Bronchial epithelial cell (primary cell): ENCODE measurements around the gene FAIM2. TPM values are rescaled to one million over a fixed set of nuclear protein-coding genes. Genes with fewer than 3 reads are reported as not detected.
A peak's percentile ranks its signal among the peaks of the same experiment; 100 is the strongest.

Experiments
- DNase-seq: peaks from one replicate; pipeline ENCODE4 v3.0.0-alpha.2; 2010; ENCODE audit warnings: low read depth
- FAIRE-seq: peaks from 2 replicates; lab custom pipeline; 2011; peaks lifted over from hg19 to GRCh38; lab: Jason Lieb, UNC
- H3K27me3 ChIP-seq: 2 replicates; pipeline ENCODE4 v1.5.1; 2011; ENCODE audit warnings: low read length; ENCODE audit not compliant: control insufficient read depth, insufficient read depth
- H3K36me3 ChIP-seq: 2 replicates; pipeline ENCODE4 v1.5.1; 2011; ENCODE audit warnings: low read length; ENCODE audit not compliant: control insufficient read depth, insufficient read depth
- H3K4me3 ChIP-seq: 2 replicates; pipeline ENCODE4 v1.5.1; 2011; ENCODE audit warnings: mild to moderate bottlenecking, low read depth, low read length, control low read depth
- CTCF ChIP-seq: IDR thresholded peaks from 2 replicates; pipeline ENCODE4 v1.5.1; 2011; ENCODE audit warnings: mild to moderate bottlenecking, moderate library complexity, low read length, control low read depth, inconsistent platforms; ENCODE audit not compliant: insufficient read depth, severe bottlenecking
- total RNA-seq: library from RNA; depleted of rRNA; stranded (reverse); fragments of >200 nt; gene quantifications from 2 replicates; pipeline ENCODE4 v1.2.1, GENCODE V29; 2014

FAIM2 gene
- total RNA-seq, 1 donor from 2014 or later = 0.53 TPM

- no peak for TF ChIP-seq CTCF
- DNase-seq (peak; percentile 26), FAIRE-seq (no peak)
These were observed 35.9 kb downstream of the FAIM2 start for GRCh38 chr12:49867570-49868341.

GRCh38 chr12:49866859-49867569 is 36.7 kb downstream of the FAIM2 start:
- H3K27me3 ChIP-seq = no peaks in the 10 kb centered on the region
- TF ChIP-seq CTCF = peak; percentile 98
- H3K36me3 ChIP-seq = no peaks in the 10 kb centered on the region
- FAIRE-seq (no peak), DNase-seq (peak; percentile 46)
- no peak overlapping the region for H3K4me3 ChIP-seq

More at GRCh38 chr12:49867570-49868341, 35.9 kb downstream of the FAIM2 start:
- H3K4me3 ChIP-seq = no peak overlapping the region
- H3K27me3 ChIP-seq = no peaks in the 10 kb centered on the region
- no peaks in the 10 kb centered on the region for H3K36me3 ChIP-seq

- TF ChIP-seq CTCF = no peak
- FAIRE-seq = no peak
These were observed 37.9 kb downstream of the FAIM2 start for GRCh38 chr12:49865782-49866135.

GRCh38 chr12:49865109-49865781 is 38.5 kb downstream of the FAIM2 start:
- no peaks in the 10 kb centered on the region for H3K36me3 ChIP-seq
- H3K27me3 ChIP-seq = no peaks in the 10 kb centered on the region
- no peak overlapping the region for H3K4me3 ChIP-seq
- no peak for DNase-seq
- FAIRE-seq = no peak
- TF ChIP-seq CTCF = no peak

More at GRCh38 chr12:49865782-49866135, 37.9 kb downstream of the FAIM2 start:
- Histone ChIP-seq H3K4me3 (no peak overlapping the region), H3K36me3 (no peaks in the 10 kb centered on the region), H3K27me3 (no peaks in the 10 kb centered on the region)
- DNase-seq = no peak

- FAIRE-seq (no peak), DNase-seq (no peak)
- H3K36me3 ChIP-seq = no peaks in the 10 kb centered on the region
- H3K4me3 ChIP-seq = no peak overlapping the region
- TF ChIP-seq CTCF = no peak
- H3K27me3 ChIP-seq = no peaks in the 10 kb centered on the region
These were observed 39.0 kb downstream of the FAIM2 start for GRCh38 chr12:49864798-49865090.
